Fibroblast of gingiva (primary cell): ENCODE measurements around the gene TTC23.

ENCODE experiments used
- DNase-seq: peaks from one replicate; pipeline ENCODE4 v3.0.0-alpha.2; 2011; ENCODE audit warnings: low read depth

The TTC23 gene, protein sequence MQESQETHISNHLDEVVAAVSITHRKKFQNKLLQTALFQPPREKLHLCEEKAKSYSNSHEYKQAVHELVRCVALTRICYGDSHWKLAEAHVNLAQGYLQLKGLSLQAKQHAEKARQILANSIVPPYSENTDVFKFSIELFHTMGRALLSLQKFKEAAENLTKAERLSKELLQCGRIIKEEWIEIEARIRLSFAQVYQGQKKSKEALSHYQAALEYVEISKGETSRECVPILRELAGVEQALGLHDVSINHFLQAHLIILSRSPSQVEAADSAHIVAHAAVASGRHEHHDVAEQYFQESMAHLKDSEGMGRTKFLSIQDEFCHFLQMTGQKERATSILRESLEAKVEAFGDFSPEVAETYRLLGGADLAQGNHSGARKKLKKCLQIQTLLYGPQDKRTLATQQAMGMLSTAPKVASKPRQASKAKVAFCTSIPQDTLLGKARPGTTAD

DNA sequence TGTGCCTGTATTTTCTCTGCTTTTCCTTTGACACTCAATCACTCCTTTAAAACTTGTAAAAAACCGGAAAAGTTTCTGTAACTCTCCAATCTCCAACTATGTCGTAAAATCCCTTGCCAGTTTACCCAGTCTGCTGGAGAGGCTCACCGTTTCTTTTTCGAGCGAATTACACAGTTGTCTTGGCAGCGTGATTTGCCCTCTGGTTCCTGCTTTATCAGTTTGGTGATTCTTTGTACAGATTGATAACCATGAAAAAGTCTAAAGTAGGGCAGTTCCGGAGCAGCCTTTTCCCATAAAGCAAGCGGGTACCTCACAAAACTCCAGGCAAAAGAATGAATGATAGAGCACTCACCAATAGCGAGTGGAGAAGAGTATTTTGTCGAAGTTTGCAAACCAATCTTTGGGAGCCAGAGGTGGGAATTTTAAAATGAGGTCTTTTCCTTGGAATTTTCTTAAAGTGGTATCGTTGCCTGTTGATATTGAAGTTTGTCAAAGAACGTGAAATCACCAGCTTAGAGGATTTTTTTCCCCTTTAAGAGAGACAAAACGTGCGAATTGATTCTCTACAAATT lies at the start of gene TTC23:
TTC23 (minus strand) TSS at position 312 of the 572 bp plus-strand sequence. CDS start 20,869 bp downstream, outside the sequence.
- peak; percentile 82 for DNase-seq

DNA sequence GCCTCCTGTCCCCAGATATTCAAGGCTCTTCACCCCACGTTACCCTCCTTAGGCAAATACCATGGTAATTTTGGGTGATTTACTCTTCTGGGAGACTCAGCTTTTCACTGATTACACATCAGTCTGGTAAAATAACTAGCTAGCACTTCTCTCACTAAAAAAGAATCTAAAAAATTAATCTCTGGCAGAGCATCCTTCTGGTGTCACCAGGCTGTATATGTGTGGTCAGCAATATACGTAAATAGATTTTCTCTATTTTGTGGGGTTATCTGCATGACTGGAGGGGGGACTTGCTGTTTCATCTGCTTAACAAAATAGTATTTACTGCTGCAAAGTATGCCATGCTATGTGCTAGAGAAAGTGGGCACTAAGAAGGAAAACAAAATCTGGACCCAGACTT lies 47.0 kb upstream of the TTC23 start:
- no peak for DNase-seq

DNA sequence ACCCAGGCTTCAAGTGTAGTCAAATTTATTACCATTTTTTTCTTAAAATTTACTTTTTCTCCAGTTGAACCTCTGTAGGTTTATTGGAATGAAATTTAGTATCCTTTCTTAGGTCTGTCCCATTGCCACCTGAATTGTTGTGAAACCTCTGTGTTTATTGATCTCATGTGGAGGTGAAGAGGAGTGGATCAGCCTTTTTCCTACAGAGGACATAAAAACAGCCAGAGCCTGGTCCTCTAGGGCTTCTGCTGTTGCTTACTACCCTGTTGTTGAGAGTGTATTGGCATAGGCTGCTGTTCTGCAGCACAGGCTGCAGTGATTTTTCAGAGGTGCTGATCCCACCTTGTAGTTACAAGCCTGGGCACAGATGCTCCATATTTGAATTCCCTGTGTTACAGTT lies 46.5 kb upstream of the TTC23 start:
- no peak for DNase-seq

DNA sequence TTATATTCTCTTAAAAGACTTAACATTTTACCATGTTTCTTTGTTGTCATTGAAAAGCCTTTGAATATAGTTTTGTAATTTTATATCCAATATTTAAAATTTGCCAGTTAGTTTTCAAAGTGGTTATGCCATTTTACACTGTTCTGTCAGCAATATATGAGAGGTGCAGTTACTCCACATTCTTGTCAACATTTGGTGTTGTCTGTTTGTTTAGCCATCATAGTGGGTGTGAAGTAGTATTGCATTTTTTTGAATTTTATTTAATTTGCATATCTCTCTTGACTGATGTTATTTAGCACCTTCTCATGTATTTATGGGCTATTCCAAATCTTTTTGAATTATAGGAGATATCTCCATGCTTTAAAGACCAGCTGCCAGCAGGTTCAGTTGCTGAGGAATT lies 42.3 kb upstream of the TTC23 start:
- no peak for DNase-seq

DNA sequence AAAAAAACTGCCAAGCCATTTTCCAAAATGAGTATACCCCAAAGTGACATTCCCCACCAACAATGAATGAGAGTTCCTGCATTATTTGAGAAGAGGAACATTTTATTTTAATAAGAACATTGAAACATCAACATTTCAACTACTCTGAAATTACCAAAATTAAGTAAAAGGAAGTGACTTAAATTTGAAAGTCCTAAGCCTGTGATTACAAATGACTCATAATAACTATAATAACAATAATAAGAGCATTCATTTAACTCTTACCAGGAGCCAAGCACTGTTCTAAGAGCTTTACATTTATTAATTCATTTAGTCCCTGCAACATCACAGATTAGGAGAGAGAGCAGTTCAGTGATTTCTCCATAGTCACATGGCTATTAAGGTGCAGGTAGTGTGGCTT lies 34.3 kb upstream of the TTC23 start:
- DNase-seq, result no peak

DNA sequence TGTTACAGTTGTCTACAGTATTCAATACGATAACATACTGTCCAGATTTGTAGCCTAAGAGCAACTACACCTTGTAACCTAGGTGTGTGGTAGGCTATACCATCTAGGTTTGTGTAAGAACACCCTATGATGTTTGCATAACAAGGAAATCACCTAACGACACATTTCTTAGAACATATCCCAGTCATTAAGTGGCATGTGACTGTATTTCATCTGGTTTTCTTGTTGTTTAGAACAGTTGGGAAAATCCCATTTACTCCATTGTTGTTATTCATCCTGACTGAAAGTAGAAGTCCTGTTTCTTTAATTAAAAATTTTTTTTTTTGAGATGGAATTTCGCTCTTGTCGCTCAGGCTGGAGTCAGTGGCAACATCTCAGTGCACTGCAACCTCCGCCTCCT lies 33.2 kb upstream of the TTC23 start:
- DNase-seq, result no peak

DNA sequence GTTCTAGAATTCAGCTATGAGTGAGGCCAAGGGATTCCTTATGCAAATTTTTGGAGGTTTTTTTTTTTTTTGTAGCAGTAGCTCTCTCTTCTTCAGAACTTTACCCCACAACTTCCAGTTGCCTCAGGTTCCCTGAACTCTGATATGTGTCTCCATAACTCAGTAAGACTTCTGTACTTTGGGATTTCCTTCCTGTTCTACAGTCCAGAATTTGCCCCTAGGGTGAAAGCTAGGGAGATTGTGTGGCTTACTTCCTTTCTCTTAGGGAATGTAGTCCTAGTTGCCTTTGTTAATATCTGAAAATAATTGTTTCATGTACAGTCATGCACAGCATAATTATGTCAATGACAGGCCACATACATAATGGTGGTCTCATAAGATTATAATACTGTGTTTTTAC lies 32.7 kb upstream of the TTC23 start:
- DNase-seq, result no peak

DNA sequence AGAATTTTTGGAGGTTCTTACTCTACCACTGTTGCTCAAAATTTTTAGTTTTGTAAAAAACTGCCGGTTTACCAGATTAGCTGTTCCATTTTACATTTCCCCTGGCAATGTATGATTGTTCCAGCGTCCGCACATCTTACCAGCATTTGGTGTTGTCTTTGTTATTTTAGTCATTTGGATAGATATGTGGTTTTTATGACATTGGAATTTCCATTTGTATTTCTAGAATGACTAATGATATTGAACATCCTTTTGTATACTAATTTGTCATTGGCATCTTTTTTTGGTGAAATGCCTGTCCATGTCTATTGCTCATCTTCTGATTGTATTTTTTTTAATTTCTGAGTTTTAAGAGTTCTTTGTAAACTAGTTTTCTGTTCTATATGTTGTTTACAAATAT lies 30.4 kb upstream of the TTC23 start:
- no peak for DNase-seq

DNA sequence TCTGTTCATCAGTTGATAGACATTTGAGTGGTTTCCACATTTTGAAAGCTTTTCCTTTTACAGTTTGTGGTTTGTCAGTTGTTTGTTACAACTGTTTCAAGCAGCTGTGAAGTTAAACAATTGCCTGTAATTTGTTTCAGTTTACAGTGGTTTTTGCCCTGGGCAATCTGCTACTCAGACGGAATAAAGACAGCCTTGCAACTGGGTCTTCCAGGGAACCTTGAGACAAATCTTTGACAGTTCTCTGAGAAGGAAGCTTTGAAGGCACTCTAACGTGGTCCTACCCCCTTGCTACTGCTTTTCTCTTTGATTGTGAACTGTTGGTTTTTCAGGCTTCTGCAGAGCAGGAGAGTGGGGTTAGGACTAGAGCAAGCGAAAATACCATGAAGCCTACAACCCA lies 29.9 kb upstream of the TTC23 start:
- DNase-seq, result no peak

DNA sequence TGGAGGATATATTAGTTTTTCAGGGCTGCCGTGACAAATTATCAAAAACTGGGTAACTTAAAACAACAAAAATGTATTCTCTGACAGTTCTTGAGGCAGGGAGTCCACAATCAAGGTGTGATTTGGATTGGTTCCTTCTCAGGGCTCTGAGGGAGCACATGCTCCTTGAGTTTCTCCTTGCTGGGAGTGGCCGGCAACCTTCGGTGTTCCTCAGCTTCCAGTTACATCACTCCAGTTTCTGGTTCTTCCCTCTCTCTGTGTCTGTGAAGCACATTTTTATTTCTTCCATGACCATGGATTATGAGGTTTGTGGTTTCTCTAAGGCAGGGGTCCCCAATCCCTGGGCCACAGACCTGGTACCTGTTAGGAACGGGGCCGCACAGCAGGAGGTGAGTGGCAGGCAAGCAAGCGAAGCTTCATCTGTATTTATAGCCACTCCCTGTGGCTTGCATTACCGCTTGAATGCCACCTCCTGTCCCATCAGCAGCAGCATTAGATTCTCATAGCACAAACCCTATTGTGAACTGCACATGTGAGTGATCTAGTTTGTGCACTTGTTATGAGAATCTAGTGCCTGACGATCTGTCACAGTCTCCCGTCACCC lies 26.2 kb upstream of the TTC23 start:
- DNase-seq, result no peak

DNA sequence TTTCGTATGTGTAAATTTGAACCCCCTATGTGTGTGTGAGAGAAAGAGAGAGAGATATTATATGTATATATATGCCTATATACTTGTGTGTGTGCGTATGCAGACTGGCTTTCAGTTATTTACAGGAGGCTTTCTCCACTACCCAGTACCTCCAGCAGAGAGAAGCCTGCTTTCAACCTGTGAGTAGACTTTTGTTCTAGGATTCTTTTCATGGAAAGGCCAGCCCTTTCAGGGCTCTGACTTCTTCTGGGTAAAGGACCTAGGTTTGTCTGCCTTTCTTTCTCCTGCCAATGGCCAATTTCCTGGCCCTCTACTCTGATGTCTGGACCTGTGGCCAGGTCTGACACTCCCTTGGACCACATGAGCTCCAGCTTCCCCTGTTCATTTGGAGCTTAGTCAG lies 25.7 kb upstream of the TTC23 start:
- DNase-seq, result no peak

DNA sequence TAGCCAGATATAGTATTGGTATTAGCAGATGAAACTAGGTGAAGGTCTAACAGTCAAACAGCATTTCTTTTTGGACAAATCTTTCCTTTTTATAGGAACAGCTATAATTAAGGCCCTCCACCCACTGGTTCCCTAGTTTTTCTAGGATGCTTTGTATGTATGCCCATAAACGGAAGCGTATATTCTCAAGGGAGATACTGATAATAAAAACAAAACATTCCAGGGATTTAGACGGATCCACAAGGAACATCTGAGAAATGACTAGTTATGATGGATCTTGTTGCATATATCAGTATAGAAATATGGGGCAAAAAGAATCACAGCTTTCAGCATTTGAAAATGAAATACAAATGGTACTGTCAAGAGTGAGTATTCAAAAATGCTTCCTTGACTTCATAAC lies 24.4 kb upstream of the TTC23 start:
- no peak for DNase-seq

DNA sequence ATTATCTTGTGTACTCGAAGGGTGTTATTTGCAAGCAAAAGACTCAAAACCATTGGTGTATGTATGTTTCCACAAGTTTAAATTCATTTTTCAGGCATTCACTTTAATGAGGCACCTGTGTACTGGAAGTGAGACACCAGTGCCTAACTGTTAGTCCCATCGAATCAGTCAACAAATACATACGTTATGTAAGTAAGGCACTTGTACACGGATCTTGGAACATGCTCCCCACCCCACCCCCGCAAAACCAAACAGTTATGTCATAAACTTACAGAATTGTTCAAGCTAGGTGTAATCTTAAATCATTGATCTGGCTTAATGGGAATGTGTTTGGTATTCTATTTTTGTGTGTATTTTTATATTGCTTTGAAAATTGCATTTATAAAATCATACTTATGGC lies 19.1 kb upstream of the TTC23 start:
- no peak for DNase-seq

DNA sequence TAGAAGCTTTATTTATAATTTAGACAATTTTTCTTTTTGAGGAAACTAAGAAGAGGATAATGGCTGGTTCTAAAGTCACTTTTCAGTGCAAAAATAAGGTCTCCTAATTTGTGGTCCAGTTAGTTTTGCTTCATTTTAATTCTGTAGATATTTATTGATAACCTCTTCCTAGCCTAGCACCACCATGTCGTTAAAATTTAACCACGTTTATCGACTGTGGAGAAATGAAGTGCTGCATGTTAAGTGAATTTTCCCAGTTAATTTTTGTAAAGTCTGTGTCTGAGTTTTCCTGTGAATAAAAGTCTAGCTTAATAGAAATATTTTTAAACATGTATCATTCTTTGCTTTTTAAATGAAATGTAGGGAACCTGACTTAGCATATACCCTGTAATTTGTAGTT lies 18.6 kb upstream of the TTC23 start:
- DNase-seq, result no peak

DNA sequence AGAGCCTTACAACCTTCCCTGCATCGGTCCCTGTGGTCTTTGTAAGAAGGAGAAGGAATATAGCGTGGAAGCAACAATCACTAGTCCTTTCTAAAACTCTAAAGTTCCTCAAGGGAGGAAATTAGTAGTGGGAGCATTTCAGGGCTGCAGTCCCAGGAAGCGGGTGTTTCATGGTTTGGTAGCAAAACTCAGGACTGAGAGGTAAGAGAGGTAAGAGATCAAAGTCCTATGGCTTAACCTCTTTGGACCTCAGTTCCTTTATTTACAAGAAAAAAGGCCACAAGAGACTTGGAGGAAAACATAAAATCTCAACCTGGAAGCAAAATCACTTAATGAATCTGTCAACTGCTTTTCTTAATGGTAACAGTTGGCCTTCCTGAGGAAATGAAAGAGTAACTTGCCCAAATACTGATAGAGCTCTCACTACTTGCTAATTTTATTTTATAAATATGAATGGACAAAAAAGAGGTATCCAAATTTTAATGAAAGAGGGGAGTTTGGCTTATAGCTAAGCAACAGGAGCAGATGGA lies 16.2 kb upstream of the TTC23 start:
- no peak for DNase-seq

DNA sequence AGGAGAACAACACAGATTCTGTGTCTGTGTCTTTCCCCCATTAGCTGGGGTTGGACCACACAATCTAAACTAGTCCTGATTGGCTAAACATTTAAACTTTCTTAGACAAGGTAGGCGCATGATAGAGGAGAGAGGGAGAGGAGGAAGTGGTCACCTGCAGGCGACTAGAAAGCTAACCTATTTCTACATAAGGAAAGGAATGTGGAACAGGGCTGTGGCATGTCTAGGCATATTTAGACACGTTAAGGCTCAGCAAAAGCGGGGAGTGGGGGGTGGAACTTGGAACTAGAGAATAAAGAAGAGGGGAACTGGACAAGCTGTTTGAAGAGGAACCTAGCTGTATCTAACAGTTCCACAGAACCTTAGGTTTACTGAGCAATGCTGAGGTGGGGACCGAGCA lies 14.7 kb upstream of the TTC23 start:
- no peak for DNase-seq

DNA sequence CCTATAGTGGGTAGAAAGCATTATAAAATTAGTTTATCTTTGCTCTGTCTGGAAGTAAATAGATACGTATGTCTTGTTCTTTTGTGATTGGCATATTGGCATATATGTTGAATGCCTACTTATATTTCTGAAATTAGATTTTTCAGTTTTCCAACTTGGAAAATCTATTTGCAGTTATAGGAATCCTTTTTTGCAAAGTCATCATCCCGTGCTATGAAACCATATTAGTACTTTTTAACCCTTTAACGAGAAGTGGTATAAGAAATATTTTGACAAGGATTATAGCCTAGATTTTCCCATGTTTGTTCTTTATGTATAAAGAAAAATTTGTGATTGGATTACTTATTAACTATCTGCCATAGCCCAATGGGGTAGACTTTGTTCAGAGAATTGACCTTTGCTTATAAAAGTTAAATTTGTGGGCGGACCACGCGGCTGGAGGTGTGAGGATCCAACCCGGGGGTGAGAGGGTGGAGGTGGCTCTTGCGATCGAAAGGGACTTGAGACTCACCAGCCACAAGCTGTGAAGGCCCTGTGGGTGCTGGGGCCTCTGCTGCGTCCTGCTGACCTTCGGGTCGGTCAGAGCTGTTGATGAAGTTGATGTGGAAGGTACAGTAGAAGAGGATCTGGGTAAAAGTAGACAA lies 7.8 kb upstream of the TTC23 start:
- no peak for DNase-seq

DNA sequence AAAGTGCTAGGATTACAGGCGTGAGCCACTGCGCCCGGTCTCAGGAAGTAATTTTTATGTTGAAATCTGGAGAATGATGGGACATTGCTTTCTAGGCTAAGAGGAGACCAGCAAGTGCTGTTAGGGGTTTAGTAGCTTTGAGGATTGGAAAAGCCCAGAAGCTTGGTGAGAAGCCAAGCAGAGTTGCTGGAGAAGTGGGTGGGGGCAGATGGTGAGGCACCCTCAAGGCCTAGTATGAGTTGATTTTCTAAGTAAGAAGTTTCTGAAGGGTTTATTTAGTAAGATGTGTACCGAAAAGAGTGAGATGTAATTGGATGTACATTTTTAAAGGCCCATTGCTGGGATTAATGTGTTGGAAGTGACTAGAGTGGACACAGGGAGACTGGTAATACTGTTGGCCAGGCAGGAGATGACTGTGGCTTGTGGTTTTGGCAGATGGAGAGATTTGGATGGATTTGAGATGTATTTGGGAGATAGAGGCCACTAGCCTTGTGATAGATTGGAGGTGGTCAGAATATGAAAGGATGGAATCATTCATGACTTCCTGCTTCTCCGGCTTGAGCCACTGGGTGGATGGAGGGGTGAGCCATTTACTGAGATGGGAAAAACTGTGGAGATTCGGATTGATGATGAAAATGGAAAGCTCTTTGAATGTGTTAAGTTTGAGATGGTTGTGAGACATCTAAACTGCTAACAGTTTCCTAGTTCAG lies 4.2 kb upstream of the TTC23 start:
- peak; percentile 46 for DNase-seq

DNA sequence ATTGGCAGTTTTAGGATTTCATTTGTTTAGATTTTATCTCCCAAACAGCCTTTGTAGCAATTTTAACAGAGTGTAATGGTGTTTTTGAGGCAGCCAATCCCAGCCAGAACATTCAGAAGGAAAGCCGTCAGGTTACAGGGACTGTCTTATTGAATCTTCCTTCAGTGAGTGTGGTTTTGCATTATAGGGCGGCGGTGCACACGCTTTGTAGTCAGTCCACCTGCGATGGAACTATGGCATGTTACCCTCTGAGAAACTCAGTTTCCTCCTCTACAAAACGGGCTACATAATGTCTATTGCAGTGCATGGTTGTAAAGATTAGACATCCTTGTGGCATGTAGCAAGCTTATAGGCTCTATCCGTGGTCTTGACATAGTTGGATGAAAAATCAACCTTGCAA lies 2.9 kb upstream of the TTC23 start:
- no peak for DNase-seq

DNA sequence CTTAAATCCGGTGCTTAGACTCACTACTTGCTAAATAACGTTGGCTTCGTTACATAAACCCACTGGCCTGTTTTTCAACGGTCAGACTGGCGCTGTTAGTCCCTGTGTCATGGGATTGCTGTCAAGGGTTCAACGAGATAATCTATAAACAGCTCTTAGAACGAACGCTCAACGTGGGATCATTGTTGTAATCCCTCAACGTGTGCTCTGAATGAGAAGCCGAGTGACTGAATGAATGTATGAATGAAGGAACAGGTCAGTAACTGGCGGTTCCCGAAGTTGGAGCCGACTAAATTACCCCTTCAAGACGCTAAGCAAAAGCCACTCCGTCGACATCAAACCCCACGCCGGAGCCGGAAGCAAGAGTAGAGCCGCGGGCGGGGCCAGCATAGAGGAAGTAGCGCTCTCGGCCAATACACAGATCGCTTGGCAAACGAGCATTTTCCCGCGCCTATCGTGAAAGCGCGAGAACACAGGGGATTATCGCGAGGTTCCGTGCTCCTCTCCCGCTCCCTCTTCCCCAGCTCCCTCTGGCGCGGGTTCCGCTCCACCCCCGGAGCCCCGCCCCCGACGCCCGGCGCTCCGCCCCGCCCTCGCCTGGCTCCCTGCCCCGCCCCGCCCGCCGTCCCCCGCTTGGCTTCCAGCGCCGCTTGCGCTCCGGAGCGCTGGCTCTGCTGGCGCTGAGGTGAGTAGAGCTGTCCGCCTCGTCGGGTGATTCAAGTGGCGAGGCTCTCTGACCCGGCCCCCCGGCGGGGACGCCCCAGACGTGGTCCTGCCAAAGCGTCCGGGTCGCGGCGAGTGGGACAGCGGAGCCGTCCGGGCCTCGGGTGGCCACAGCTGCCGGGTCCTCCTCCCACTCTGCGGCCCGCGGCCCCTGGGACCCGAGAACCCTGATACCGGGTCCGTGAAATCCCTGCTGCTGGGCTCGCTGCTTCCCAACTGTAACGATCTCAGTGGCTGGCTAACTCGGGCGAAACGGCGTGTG lies 1.8 kb upstream of the TTC23 start, which contains the start of gene LRRC28:
LRRC28 (plus strand) TSS at position 625 of the 985 bp plus-strand sequence. CDS start 4,477 bp downstream, outside the sequence.
- peak; percentile 98 for DNase-seq

DNA sequence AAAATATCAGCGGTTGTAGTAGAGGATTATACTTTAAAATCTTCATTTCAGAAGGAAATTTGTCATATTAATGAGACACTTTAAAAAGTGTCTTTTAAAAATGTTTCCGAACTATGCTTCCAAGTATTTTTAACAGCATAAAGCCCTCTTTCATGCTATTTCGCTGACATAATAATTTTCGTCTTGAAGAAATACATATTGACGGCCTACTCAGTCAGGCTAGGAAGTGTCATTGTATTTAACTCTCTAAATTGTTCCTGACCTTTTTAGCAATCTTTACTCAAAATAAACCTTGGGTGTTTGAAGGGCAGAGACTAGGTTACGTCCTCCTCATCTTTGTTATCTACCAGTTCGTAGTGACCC lies 1.1 kb upstream of the TTC23 start:
- no peak for DNase-seq
